SK-N-SH treated with all-trans-retinoic acid at 6 μM for 48 hours (cell line): ENCODE results near the gene KEAP1.

Experiments
- BACH2 ChIP-seq: fragments of 250-450 bp; sonication (Bioruptor Pico); IDR thresholded peaks from 2 replicates; pipeline ENCODE4 v1.9.0; 2021; ENCODE audit warnings: mild to moderate bottlenecking, borderline replicate concordance
- CSDC2 ChIP-seq: fragments of 250-450 bp; sonication (Bioruptor Pico); IDR thresholded peaks from 2 replicates; pipeline ENCODE4 v1.5.0; 2020; ENCODE audit warnings: mild to moderate bottlenecking, moderate library complexity
- ISL1 ChIP-seq: fragments of 250-450 bp; sonication (Bioruptor Pico); IDR thresholded peaks from 2 replicates; pipeline ENCODE4 v2.1.2; 2022; ENCODE audit warnings: mild to moderate bottlenecking, moderate library complexity
- SNAI2 ChIP-seq: fragments of 250-450 bp; sonication (Bioruptor Pico); IDR thresholded peaks from 2 replicates; pipeline ENCODE4 v1.5.0; 2020; ENCODE audit warnings: mild to moderate bottlenecking, moderate library complexity
- TOX ChIP-seq: fragments of 250-450 bp; sonication (Bioruptor Pico); IDR thresholded peaks from 2 replicates; pipeline ENCODE4 v1.8.0; 2021; ENCODE audit warnings: mild to moderate bottlenecking, moderate library complexity, borderline replicate concordance
- ZFP30 ChIP-seq: fragments of 450-650 bp; formaldehyde crosslinking; IDR thresholded peaks from 2 replicates; pipeline ENCODE4 v1.5.0; 2022; ENCODE audit warnings: mild to moderate bottlenecking, moderate library complexity
- ZNF8 ChIP-seq: fragments of 450-650 bp; formaldehyde crosslinking; IDR thresholded peaks from 2 replicates; pipeline ENCODE4 v1.5.0; 2020; ENCODE audit warnings: mild to moderate bottlenecking, moderate library complexity
- TF ChIP-seq, protein P1 (sequence below): fragments of 250-450 bp; sonication (Bioruptor Pico); IDR thresholded peaks from 2 replicates; pipeline ENCODE4 v1.8.0; 2020; ENCODE audit warnings: mild to moderate bottlenecking, moderate library complexity, borderline replicate concordance

DNA sequence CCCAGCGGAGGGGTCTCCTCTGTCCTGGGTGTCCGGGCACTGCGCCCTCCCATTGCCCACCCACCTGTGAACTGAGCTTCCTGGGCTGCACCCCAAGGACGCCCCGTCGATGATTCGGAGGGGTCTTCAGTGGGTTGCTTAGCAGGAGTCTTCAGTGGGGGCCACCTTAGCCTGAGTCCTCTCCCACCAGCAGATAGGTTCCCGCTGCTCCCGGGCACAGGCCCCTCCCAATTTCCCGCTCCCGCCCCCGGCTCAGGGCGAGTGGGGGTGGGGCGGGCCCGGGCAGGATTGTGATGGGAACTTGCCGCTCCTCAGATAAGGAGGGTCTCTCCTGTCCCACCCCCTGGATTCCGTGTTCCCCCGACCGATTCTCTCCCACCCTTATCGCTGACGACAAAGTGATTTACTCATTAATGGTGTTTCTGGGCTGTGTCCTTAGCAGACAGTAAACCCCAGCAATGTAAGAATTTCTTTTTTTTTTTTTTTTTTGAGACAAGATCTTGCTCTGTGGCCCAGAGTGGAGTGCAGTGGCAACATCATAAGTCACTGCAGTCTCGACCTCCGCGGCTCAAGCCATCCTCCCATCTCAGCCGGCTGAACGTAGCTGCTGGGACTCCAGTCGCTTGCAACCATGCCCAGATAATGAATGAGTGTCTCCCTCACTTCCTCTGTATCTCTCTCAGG, 14.7 kb upstream of the KEAP1 start:
- TF ChIP-seq ISL1 (no peak), BACH2 (CRISPR knock-in tag) (no peak), TOX (CRISPR knock-in tag) (no peak), CSDC2 (CRISPR knock-in tag) (no peak), ZNF8 (no peak), SNAI2 (CRISPR knock-in tag) (no peak), ZFP30 (no peak)
- TF ChIP-seq, protein P1, sequence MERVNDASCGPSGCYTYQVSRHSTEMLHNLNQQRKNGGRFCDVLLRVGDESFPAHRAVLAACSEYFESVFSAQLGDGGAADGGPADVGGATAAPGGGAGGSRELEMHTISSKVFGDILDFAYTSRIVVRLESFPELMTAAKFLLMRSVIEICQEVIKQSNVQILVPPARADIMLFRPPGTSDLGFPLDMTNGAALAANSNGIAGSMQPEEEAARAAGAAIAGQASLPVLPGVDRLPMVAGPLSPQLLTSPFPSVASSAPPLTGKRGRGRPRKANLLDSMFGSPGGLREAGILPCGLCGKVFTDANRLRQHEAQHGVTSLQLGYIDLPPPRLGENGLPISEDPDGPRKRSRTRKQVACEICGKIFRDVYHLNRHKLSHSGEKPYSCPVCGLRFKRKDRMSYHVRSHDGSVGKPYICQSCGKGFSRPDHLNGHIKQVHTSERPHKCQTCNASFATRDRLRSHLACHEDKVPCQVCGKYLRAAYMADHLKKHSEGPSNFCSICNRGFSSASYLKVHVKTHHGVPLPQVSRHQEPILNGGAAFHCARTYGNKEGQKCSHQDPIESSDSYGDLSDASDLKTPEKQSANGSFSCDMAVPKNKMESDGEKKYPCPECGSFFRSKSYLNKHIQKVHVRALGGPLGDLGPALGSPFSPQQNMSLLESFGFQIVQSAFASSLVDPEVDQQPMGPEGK (CRISPR knock-in tag) = no peak
